Fibroblast of mammary gland (primary cell): Measurements from ENCODE around the gene RPL21.

Source experiments
- DNase-seq: peaks from one replicate; pipeline ENCODE4 v3.0.0-alpha.2; 2010; ENCODE audit warnings: low read depth
- H3K4me3 ChIP-seq: 2 replicates; pipeline ENCODE4 v1.5.1; 2011; ENCODE audit warnings: low read depth, mild to moderate bottlenecking, low read length, moderate library complexity; ENCODE audit not compliant: control insufficient read depth
- CTCF ChIP-seq: conservative IDR thresholded peaks from 2 replicates; pipeline ENCODE4 v1.5.1; 2011; ENCODE audit warnings: low read depth, low read length, inconsistent platforms; ENCODE audit not compliant: control insufficient read depth, insufficient read depth

The RPL21 gene

GRCh38 chr13:27233964-27234363 lies 17.4 kb upstream of the RPL21 start:
- no peak for DNase-seq
- no peak overlapping the region for H3K4me3 ChIP-seq
- no peak for TF ChIP-seq CTCF

- no peak overlapping the region for H3K4me3 ChIP-seq
- DNase-seq, result no peak
- no peak for TF ChIP-seq CTCF
Measured at GRCh38 chr13:27236478-27236877, 14.9 kb upstream of the RPL21 start.

- DNase-seq, result no peak
- H3K4me3 ChIP-seq, result no peak overlapping the region
- TF ChIP-seq CTCF, result no peak
Measured at GRCh38 chr13:27242702-27243101, 8.7 kb upstream of the RPL21 start.

GRCh38 chr13:27245610-27246009 lies 5.7 kb upstream of the RPL21 start:
- no peak for TF ChIP-seq CTCF
- H3K4me3 ChIP-seq, result no peak overlapping the region
- DNase-seq, result no peak

GRCh38 chr13:27250833-27251165 lies 559 bp upstream of the RPL21 start:
- no peak for DNase-seq
- H3K4me3 ChIP-seq, result peak overlapping the region; percentile 97
- TF ChIP-seq CTCF, result no peak

- TF ChIP-seq CTCF, result no peak
- no peak for DNase-seq
- H3K4me3 ChIP-seq, result peak overlapping the region; percentile 97
Measured at GRCh38 chr13:27252467-27252866, 1.1 kb downstream of the RPL21 start.

- no peak overlapping the region for H3K4me3 ChIP-seq
- DNase-seq, result no peak
- TF ChIP-seq CTCF, result no peak
Measured at GRCh38 chr13:27257233-27257568, 5.8 kb downstream of the RPL21 start.
